Psoas muscle (tissue), 8 donors: ENCODE data around the gene RPS6KA2. TPM values are rescaled to one million over a fixed set of nuclear protein-coding genes. Genes with fewer than 3 reads are reported as not detected.

Experiments
- ATAC-seq, 4 donors: fragments of 200-7000 bp; cut with Tn5 transposase; one replicate each; pipeline ENCODE4 v1.9.1; 2020; ENCODE audit warnings: moderate library complexity in 3 of 4, mild to moderate bottlenecking in 2 of 4
- DNase-seq, 2 donors: peaks; one replicate each; pipeline ENCODE4 v3.0.0-alpha.2; 2020
- H3K27ac ChIP-seq: fragments of 200-600 bp; one replicate; pipeline ENCODE4 v1.8.0; 2022
- H3K27me3 ChIP-seq, 3 donors: fragments of 200-600 bp in 1 of 3; one replicate each; pipeline versions ENCODE4 v1.6.1 to v1.8.0; 2013 to 2022; ENCODE audit warnings: low read length in 2 of 3, mild to moderate bottlenecking in 2 of 3, moderate library complexity in 1 of 3; ENCODE audit not compliant: insufficient read depth in 3 of 3
- H3K36me3 ChIP-seq, 2 donors: fragments of 200-600 bp in 1 of 2; one replicate each; pipeline versions ENCODE4 v1.6.1 to v1.8.0; 2013 to 2022; ENCODE audit warnings: low read depth in 1 of 2, mild to moderate bottlenecking in 1 of 2, moderate library complexity in 1 of 2; ENCODE audit not compliant: insufficient read depth in 1 of 2
- H3K4me1 ChIP-seq: fragments of 200-600 bp; one replicate; pipeline ENCODE4 v1.8.0; 2022
- H3K4me3 ChIP-seq: fragments of 200-600 bp; one replicate; pipeline ENCODE4 v1.8.0; 2022; ENCODE audit warnings: mild to moderate bottlenecking
- H3K9me3 ChIP-seq: fragments of 200-600 bp; one replicate; pipeline ENCODE4 v1.8.0; 2022
- CTCF ChIP-seq: fragments of 200-600 bp; IDR thresholded peaks from one replicate; pipeline ENCODE4 v1.8.0; 2022; ENCODE audit warnings: antibody characterized with exemption
- WGBS, 3 donors: extraction: QIAGEN DNeasy Blood & Tissue Kit; methylation state at CpG; one replicate each; pipeline versions ENCODE4 v1.1.6 to v1.1.7; 2013; 5-methylcytosine and 5-hydroxymethylcytosine counted together
- intact Hi-C, 2 donors: fragments of 100-400 bp; cut with DNase I; formaldehyde crosslinking; loops; one replicate each; pipeline versions ENCODE4 v1.11.0 to v1.14.2; 2022
- polyA plus RNA-seq, 3 donors: library from polyadenylated mRNA; stranded (reverse); fragments of 200-250 nt; gene quantifications; one replicate each; pipeline ENCODE4 v1.2.3, GENCODE V29; 2013
- total RNA-seq, 4 donors: library from RNA; stranded (reverse); fragmentation: NEBNext Ultra II Directional in 2 of 4; extraction: Animal tissue kit (Norgen Biotek cat#: 25700) in 2 of 4; gene quantifications; one replicate each; pipeline versions ENCODE4 v1.2.1 to v1.2.4, GENCODE V29; 2021 to 2023
- donor health status: healthy with polysubstance abuse.
- donor health status: DM: no; HTN: no; CAD: no; lungs with moderate emphysema.
- donor health status: Bipolar disorder and iron deficiency.
- donor health status: healthy.
- donor health status: DM: yes; HTN: yes; CAD: no.
- donor health status: DM: no; HTN: no; CAD: no.
- donor health status: DM: no; HTN: no; CAD: no.
- donor health status: DM: yes; HTN: yes; CAD: no.

RPS6KA2 gene
- total and polyA plus RNA-seq, 7 donors, result 7.8 to 40.4 (median 20.0) TPM

GRCh38 chr6:166441325-166442078 lies 185.5 kb downstream of the RPS6KA2 start:
- Histone ChIP-seq H3K27ac (no peak overlapping the region), H3K36me3 (peaks cover 0 to 40% of the 10 kb centered on the region in 2 donors), H3K27me3 (no peaks in the 10 kb centered on the region), H3K4me1 (no peaks in the 10 kb centered on the region), H3K4me3 (no peak overlapping the region), H3K9me3 (no peaks in the 10 kb centered on the region)
- no peak for TF ChIP-seq CTCF
- WGBS, 3 donors, result 71 to 79% (median 73%) methylated on average over 19 of the region's 19 CpGs
- intact Hi-C loops, result no loop called here
- DNase-seq, result no peak
- ATAC-seq, result no peak

GRCh38 chr6:166440729-166441128 lies 186.3 kb downstream of the RPS6KA2 start:
- Histone ChIP-seq H3K4me1 (no peaks in the 10 kb centered on the region), H3K4me3 (no peak overlapping the region), H3K27ac (no peak overlapping the region), H3K9me3 (no peaks in the 10 kb centered on the region), H3K27me3 (no peaks in the 10 kb centered on the region), H3K36me3 (peaks cover 0 to 32% of the 10 kb centered on the region in 2 donors)
- intact Hi-C loops, result no loop called here
- 89 to 96% (median 96%) methylated on average over 15 of the region's 15 CpGs for WGBS, 3 donors
- ATAC-seq (no peak), DNase-seq (no peak)
- no peak for TF ChIP-seq CTCF

- H3K36me3 ChIP-seq, result peaks cover 0 to 31% of the 10 kb centered on the region in 2 donors
- no peak for DNase-seq
- no peak for TF ChIP-seq CTCF
Observed at GRCh38 chr6:166440106-166440505, 186.9 kb downstream of the RPS6KA2 start.

GRCh38 chr6:166439366-166440091 lies 187.5 kb downstream of the RPS6KA2 start:
- Histone ChIP-seq H3K4me1 (no peaks in the 10 kb centered on the region), H3K27ac (no peak overlapping the region), H3K4me3 (no peak overlapping the region), H3K27me3 (no peaks in the 10 kb centered on the region), H3K36me3 (peaks cover 0 to 35% of the 10 kb centered on the region in 2 donors), H3K9me3 (no peaks in the 10 kb centered on the region)
- intact Hi-C loops, result no loop called here
- 56 to 60% (median 58%) methylated on average over 10 of the region's 10 CpGs for whole genome bisulfite sequencing, 3 donors
- ATAC-seq (peak; percentile 24 to 56 (median 30)), DNase-seq (no peak)
- no peak for TF ChIP-seq CTCF

More at GRCh38 chr6:166440106-166440505, 186.9 kb downstream of the RPS6KA2 start:
- H3K4me3 ChIP-seq, result no peak overlapping the region
- no peak overlapping the region for H3K27ac ChIP-seq
- H3K27me3 ChIP-seq, result no peaks in the 10 kb centered on the region
- no peaks in the 10 kb centered on the region for H3K4me1 ChIP-seq
- no peak for ATAC-seq
- intact Hi-C loops, result no loop called here
- WGBS, 3 donors, result 68 to 84% (median 73%) methylated on average over 11 of the region's 11 CpGs
- H3K9me3 ChIP-seq, result no peaks in the 10 kb centered on the region
